NCI-H1092 (cell line): Measurements from ENCODE around the gene CAPN8.
A peak's percentile ranks its signal among the peaks of the same experiment; 100 is the strongest.

Experiments used
- DNase-seq: peaks from one replicate; lab custom pipeline; 2025; lab: John Stamatoyannopoulos, UW

CAPN8 gene

DNA sequence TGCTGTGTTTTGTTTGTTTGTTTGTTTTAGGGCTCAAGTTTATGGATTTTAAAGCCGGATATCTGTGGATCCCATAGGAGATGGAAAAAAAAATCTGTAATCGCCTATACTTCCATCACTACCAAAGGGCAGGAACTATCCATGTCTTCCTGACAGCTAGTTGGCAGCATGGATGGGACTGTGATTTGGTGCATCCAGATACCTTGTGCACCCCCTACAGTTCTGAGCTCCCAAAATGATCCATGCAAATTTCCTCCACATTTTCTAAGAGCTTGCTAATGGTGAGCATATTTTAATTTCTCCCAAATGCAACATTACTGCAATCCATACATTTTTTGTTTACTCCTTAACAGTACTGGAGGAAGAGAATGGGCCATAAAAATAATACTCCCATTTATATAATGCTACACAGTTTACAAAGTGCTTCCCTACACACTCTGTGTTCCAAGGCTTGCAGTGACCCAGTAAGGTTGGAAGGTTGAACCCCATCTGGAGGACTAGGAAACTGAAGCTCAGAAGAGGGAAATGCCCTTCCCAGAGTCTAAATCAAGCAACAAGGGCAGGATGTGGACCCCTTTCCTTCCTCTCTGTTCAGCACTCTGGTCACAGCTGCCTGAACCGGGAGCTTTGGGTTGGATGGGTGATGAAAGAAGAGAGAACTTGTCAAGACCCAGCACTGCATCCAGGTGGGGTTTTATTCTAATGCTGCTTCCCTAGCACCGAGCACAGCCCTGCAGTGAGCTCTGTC lies 48.0 kb downstream of the CAPN8 start:
- no peak for DNase-seq

DNA sequence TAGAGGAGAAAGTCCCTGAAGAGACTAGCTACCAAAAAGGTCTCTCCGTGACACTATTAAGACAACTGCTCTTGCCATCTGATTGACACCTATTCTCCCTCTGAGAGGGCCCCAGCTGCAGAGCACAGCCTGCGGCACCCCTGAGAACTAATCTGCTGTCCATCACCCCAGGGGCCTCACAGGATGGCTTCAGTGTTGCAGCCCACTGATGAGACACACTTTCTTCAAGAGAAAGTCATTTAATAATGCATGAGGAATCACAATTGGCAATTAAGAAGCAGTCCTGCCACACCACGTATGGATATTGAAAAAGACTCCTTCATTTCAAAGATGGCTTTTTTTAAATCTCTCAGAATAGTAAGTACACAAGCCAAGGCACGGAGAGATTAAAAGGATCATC lies 48.9 kb downstream of the CAPN8 start:
- no peak for DNase-seq

DNA sequence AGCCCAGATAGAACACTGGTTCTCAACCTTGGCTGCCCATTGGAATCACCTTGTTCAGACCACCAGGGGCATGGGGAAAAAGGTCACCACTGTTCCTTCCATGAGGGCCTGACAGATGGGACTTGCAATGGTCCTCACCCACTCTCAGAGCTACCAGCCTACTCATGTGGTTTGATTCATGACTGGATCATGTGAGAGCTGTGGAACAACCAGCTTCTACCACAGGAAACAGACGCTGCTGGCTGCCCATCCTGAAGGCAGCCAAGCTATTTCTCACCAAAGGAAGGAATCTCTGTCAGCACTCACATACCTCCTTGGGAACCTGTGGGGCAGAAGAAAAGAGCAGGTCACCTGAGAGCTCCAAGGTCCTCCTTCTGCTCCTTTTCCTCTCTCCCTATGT lies 53.6 kb downstream of the CAPN8 start:
- DNase-seq, result no peak

DNA sequence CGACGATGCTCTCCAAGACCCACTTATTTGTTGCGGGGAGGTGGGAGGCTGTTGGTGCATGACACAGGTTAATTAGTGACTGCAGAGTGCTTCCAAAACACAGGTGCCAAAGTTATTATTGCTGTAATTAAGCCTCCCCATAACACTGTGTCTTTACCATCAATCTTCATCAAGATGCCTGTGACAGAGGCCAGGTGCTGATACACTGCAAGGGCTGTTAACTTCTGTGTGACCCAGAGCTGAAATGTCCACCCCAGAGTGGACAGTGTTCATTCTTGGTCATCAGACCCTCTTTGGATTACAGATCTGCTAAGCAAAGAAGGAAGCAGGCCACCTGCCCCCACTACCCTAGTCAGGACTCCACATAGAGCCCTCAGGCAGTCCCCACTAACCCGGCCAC lies 55.5 kb downstream of the CAPN8 start:
- no peak for DNase-seq

DNA sequence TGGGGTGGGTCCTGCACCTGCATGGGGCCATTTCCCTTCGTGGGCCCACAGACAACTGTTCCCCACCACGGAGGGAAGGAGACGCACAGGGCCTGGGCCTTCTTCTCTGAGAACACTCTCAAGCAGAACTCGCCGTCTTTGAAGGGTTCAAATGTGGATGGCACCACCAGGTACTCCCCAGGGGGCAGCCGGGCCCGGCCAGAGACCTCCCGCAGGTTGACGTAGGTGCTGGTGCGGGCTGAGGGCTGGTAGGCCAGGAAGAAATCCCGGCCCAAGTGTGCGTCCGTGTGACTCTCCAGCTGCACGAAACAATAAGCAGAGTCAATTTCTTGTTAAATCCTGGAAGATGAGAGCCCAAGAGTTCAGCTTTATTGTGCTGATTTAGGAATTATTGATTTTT lies 56.4 kb downstream of the CAPN8 start:
- no peak for DNase-seq

DNA sequence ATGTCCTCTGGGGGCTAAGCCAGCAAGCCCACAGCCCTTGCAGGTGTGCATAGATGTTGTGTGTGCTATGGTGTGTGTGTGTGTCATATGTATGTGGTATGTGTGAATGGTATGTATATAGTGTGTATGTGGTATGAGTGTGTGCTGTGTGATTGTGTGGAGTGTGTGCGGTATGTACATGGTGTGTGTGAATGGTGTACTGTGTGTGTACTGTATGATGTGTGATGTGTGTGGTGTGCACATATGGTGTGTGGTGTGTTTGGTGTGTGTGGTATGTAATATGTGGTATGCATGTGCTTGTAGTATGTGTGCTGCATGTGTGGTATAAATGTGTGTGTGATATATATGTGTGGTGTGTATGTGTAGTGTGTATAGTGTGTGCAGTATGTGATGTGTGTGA lies 107.0 kb downstream of the CAPN8 start:
- no peak for DNase-seq

DNA sequence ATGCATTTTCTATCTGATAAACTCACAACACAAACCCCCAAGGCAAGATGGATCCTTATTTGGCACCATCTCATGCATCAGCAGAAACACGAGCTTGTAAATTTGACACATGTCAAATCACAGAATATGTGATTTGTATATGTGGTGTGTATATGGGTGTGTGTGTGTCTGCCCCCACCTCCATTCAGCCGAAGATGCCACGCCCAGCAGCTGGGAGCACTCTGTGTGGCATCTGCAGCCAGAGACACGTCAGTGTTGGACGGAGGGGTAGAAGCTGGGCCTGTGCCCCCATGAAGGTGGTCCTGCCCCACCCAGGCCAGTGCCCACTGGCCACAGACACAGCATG lies 108.4 kb downstream of the CAPN8 start:
- no peak for DNase-seq

DNA sequence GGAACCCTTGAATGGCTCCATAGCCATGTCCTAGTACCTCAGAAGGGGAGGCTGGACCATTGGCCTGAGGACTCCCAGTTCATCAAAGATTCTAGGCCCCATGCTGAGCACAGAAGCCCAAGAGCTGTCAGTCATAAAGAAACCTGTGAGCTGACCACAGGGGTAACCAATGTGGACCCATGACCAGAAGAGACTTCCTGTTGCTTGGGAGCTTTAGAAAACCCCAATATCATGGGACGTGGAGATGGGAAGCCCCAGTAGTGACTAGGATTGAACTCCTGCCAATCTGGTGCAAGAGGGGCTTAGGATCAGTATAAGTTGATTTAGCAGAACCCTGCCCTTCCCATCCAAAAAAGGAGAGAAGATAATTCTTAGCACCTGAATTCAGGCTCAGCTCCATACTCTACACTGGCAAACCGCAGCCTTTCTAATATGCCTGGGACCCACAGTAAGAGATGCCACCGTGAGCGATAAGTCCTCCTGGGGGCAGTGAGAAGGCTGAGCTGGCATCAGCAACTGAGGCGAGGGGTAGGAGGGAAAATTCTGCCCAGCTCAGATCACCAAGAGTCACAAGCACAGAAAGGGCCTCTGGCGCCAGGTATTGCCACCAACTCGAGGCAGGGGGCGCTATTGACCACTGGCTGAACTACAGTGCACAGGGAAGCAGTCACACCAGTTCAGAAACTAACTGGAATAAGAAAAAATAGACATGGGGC lies 108.9 kb downstream of the CAPN8 start:
- peak; percentile 40 for DNase-seq

DNA sequence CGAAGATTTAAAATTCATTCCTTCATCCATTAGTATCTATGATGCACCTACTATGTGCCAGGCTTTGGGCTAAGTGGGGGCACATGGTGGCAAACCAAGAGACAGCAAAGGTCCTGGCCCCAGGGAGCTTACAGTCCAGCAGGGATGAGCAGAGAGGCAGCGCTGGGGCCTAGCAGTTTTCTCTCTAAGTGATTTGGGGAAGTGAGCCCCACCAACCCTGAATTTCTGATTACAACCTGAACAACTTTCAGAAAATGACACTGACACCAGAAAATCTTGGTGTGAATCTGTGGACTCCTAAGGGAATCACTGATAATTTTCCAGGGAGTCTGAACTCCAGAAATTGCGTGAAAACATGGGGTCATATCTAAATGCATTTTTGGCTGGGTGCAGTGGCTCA lies 111.5 kb downstream of the CAPN8 start:
- DNase-seq, result no peak

DNA sequence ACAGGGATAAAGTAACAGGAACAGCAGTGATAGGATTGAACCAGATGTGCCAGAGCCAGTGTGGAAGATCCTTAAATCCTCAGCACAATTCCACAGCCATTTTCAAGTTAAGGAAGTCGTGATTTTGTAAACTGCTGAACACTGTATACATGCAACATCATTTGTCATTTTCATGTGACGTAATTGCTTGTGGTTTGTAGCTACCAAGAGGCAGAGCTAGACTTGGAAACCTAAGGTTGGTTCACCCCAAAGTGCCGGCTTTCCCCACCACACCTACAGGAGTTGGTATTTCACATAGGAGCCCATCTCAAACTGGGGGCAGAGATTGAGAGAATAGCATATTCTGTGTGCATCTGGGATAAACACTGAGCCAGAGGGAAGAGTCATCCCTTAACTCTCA lies 113.9 kb downstream of the CAPN8 start:
- no peak for DNase-seq

DNA sequence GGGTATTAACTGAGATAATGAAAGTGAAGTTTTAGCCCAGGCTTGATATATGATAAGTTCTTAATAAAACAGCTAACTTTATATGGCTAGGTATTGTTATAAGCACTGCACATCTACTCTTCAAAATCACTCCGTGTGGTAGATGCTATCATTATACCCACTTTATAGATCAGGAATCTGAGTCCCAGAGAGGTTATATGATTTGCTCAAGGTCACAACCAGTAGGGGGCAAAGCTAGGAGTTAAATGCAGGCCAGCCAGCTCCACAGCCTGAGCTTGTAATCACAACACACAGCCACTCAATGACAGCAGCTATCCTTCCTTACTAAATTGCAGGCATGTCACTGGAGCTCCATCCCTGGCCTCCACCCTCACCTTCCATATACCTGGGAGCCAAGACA lies 115.8 kb downstream of the CAPN8 start:
- no peak for DNase-seq

DNA sequence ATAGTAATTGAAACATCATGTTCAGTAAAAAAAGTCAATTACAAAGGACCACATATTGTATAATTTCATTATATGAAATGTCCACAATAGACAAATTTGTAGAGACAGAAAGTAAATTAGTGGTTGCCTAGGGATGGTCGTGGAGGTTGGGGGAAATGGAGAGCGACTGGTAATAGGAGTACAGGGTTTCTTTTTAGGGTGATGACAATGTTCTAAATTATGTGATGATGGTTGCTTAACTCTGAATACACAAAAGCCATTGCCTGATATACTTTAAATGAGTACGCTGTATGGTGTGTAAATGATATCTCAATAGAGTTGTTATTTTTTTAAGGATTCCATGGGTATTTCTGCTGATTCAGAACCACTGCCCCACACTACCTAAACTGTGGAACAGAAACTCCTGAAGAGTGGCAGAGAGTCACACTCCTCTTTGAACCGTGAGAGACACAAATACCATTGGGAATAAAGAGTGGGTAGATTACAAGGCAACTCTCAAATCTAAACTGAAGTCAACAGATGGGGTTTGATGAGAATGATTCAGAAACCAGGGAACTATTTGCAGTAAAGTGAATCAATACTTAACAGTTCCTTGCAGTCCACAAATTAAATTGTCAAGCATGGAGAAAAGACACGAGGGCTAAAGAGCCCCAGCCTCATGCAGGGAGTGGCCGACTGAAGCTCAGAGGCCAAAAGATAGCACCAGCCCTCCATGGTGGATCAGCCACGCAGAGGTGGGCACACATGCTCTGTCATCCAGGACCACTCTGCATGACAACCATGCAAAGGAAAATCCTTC lies 118.0 kb downstream of the CAPN8 start:
- no peak for DNase-seq

DNA sequence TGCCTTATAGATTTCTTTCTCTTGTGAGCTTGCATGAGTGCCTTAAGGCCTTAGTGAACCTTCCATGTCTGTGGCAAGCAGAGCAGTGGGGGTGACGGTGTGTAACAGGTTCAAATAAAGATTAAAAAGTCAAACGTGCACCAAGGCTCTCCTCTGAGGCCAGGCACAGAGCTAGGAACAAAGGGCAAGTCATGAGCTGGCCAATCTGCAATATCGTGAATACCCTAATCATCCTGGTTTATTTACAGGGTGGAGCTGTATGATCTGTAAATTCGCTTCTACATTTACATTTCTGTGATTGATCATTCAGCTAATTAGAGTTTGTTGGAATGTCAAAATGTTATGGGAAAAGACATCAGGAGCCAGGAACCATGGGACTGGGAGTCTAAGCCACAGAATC lies 120.2 kb downstream of the CAPN8 start:
- DNase-seq, result no peak

DNA sequence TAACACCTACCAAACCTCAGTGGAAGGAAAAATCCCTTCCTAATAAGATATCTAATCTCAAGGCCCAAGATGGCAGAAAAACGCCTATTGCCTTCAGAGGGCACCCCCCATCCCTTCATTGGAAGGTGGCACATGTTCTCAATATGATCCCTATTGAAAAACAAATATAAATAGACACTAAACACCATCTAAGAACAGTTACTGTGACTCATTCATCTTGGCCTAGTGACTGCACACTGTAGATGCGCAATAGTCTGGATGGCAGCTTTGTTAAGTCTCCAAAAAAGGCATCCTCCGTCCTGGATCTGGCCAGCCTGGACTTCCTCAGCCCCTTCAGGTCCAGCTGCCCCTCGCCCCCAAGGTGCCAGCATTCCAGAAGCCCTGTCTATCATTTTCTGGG lies 121.9 kb downstream of the CAPN8 start:
- no peak for DNase-seq

DNA sequence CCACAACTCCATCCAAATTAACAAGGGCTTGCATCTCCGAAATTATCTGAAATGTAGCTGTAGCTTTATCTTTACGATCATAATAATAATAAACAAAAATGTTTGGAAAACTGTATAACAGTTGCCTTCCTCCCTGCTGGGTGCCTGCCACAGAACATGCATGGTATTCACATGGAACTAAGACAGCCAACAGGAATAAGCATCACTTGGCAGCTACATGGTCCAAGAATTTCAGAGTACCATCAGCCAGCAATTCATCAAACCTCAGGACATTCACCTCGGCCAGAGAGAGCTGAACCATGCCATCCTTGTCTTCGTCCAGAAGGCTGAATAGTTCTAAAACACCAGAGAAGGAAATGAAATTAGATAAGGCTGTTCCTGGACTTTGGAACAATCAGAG lies 122.7 kb downstream of the CAPN8 start:
- no peak for DNase-seq

DNA sequence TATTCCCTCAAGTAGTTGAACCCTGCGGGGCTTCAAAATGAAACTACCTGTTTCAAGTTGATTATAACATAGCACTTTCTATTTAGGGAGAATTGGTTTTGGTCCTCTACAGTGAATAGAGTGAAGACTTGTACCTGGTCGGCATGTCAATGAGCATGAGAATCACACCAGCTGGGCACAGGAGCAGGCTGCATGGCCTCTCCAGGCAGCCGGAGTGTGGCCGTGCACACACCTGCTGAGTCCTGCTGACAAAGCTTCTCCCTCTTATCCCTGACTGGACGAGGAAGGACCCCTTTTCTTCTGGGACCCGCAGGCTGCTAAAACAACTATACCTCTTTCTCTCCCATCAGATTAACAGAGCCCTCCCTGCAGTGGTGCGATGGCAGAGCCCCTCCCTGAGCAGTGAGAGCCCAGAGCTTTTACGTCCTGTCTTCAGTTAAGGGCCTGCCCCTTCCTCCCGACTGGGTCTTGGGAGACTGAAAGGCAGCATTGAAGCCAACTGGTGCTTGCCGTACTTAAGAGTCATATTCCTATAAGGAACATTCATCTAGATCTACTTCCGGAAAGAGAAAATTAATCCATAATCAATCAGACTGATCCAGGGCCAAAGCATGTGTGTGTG lies 124.9 kb downstream of the CAPN8 start:
- DNase-seq, result no peak

DNA sequence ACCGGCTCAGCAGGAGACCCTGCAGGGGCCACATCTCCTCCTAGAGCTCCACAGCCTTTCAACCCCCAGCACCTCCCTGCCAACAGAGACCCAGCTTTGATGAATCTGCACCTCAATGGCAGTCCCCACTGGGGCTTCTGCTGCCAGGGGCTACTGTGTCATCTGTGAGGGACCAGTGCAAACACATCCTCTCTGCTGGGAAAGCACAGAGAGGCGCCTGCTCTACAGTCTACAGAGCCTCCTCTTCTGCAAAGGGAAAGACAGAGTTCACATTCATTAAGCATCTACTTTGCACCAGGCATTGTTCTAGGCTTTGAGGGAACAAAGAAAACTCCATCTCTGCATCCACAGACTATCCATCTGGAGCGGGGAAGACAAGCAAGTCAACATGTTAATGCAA lies 125.8 kb downstream of the CAPN8 start:
- no peak for DNase-seq

DNA sequence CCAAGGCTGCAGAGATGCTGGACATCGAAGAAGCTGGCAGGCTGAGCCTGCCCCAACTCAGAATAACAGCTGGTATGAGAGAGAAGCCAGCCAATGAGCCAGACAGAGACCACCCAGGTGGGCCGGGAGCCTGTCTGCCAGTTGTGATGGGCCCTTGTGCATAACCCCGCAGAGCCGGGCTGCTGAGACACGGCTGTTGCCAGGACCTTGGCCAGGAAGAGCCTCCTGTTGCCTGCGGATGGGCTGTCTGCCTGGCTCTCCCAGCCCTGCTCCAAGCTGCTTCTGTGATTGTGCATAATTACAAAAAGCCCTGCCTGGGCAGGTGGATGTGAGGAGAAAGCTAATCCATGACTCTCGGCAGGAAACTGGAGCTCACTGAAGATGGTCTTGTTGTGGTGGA lies 126.5 kb downstream of the CAPN8 start:
- no peak for DNase-seq

DNA sequence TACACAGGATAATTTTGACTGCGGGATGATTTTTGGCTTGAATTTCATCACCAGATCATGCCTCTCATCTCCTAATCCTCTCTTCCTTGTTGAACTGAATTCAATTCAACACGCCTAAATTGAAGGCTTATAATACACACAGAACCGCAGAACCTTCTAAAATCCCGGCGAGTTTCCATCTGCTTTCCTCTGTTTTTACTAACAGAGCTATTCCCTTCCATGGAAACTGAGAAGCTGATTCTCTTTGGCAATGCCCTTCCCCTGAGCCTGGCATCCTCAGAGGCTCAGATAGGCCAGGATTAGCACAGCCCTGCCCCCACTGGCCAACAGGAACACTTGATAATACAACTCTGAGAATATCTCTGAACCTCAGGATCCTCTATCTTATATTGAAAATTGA lies 130.2 kb downstream of the CAPN8 start:
- no peak for DNase-seq

DNA sequence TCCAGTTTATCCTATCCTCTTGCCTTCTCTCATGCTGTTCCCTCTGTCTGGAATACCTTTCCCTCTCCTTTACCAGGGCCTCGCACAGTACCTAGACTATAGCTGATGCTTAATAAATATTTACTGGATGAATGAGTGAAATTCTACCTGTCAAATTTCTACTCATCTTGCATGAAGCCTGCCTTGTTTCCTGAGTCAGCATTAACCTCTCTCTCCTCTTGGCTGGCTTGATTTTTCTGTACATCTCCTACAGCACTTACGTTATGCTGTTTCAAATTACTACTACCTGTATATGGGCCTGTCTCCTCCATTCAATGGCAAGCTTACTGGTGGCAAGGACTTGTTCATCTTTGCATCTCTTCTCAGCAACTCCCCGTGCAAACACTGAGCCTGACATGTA lies 130.8 kb downstream of the CAPN8 start:
- DNase-seq, result no peak

DNA sequence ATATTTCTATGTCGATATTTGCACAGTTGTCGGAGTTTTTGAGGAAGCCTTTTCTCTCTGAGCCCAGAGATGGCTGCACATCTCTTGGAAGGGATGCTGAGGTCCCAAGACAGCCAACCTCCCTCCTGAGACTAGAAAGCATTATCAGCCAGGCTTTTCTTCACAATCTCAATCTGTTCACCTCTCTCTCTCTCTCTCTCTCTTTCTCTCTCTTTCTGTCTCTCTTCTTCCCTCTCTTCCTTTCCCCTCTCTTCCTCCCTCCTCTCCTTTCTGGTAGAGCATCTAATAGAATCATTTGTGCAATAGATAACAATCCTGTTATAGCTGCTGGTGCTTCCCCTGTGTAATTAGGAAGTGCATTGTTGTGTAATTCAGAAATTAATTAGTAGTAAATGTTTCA lies 131.8 kb downstream of the CAPN8 start:
- no peak for DNase-seq

DNA sequence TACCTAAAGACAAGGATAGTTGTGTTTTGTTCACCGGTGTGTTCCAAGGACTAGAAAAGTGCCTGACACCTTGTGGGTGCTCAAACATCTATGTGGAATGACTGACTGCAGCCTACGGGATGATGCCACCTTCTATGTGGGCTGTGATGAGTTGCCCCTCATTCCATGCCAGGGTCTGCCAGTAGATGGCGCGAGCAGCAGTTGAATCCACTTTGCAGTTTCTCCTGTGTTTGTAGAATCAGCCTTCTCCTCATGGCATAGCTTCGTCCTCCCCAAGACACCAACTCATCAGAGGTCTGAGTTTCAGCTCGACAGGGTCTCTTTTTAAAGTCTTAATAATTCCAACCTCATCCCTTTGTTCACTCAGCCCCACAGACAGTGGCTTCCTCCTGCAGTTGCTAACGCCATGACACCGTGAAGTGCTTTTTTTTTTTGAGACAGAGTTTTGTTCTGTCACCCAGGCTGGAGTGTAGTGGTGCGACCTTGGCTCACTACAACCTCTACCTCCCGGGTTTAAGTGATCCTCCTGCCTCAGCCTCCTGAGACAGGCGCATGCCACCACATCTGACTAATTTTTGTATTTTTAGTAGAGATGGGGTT lies 133.7 kb downstream of the CAPN8 start:
- peak; percentile 67 for DNase-seq
